SU-DHL-6 (cell line): ENCODE measurements around the gene NIPSNAP2.

Experiments used
- H2AFZ ChIP-seq: fragments of 200-600 bp; sonication (generic); 2 replicates; pipeline ENCODE4 v1.6.1; 2014; ENCODE audit warnings: low read depth, mild to moderate bottlenecking, moderate library complexity, mixed read lengths, antibody characterized with exemption, low read length; ENCODE audit not compliant: severe bottlenecking
- H3F3A ChIP-seq: fragments of 200-600 bp; shearing (Covaris generic); 2 replicates; pipeline ENCODE4 v1.6.0; 2016; ENCODE audit warnings: antibody characterized with exemption, mild to moderate bottlenecking; ENCODE audit not compliant: insufficient read depth
- H3K27ac ChIP-seq: fragments of 200-600 bp; sonication (generic); 2 replicates; pipeline ENCODE4 v1.5.1; 2016; ENCODE audit warnings: low read depth, mild to moderate bottlenecking, low read length, moderate library complexity, mixed read lengths
- H3K27me3 ChIP-seq: fragments of 200-600 bp; sonication (generic), shearing (Covaris generic); 2 replicates; pipeline ENCODE4 v1.6.0; 2014; ENCODE audit warnings: mild to moderate bottlenecking, low read length
- H3K36me3 ChIP-seq: fragments of 200-600 bp; sonication (generic); 2 replicates; pipeline ENCODE4 v1.6.1; 2014; ENCODE audit warnings: mild to moderate bottlenecking, low read length, mixed read lengths
- H3K4me2 ChIP-seq: fragments of 300-600, 200-600 bp; shearing (Covaris generic), sonication (generic); 2 replicates; pipeline ENCODE4 v1.6.0; 2014; ENCODE audit warnings: low read length, low read depth, mild to moderate bottlenecking; ENCODE audit not compliant: poor library complexity, severe bottlenecking
- H3K4me3 ChIP-seq: fragments of 200-600 bp; sonication (generic); 2 replicates; pipeline ENCODE4 v1.5.1; 2014; ENCODE audit warnings: antibody characterized with exemption, low read length, mild to moderate bottlenecking, mixed read lengths; ENCODE audit not compliant: insufficient read depth, poor library complexity, severe bottlenecking
- H3K79me2 ChIP-seq: fragments of 200-600 bp; sonication (generic); 2 replicates; pipeline ENCODE4 v1.6.1; 2014; ENCODE audit warnings: mild to moderate bottlenecking, low read length, moderate library complexity; ENCODE audit not compliant: insufficient read depth
- H3K9ac ChIP-seq: fragments of 200-600 bp; sonication (generic); 2 replicates; pipeline ENCODE4 v1.7.0; 2014; ENCODE audit warnings: mild to moderate bottlenecking, low read length
- H3K9me2 ChIP-seq: fragments of 200-600 bp; sonication (generic); replicated peaks from 2 replicates; pipeline ENCODE4 v1.6.1; 2014; ENCODE audit warnings: low read length; ENCODE audit not compliant: insufficient read depth
- H3K9me3 ChIP-seq: fragments of 200-600 bp; sonication (generic); 2 replicates; pipeline ENCODE4 v1.6.1; 2014; ENCODE audit warnings: low read length, mixed read lengths; ENCODE audit not compliant: insufficient read depth
- H4K20me1 ChIP-seq: fragments of 200-600 bp; sonication (generic); 2 replicates; pipeline ENCODE4 v1.6.1; 2014; ENCODE audit warnings: low read depth, mild to moderate bottlenecking, antibody characterized with exemption, low read length, moderate library complexity, mixed read lengths
- EZH2phosphoT487 ChIP-seq: fragments of 200-600 bp; sonication (generic), shearing (Covaris generic); conservative IDR thresholded peaks from 2 replicates; pipeline ENCODE4 v1.6.1; 2018; ENCODE audit warnings: mild to moderate bottlenecking, antibody characterized with exemption, low read length, moderate library complexity, mixed read lengths
- TF ChIP-seq, protein P1 (sequence below): fragments of 200-600 bp; sonication (generic); IDR thresholded peaks from one replicate; pipeline ENCODE4 v1.5.1; 2017; ENCODE audit warnings: antibody characterized with exemption, mild to moderate bottlenecking, low read length, moderate library complexity; ENCODE audit not compliant: insufficient read depth, poor library complexity, severe bottlenecking

Gene NIPSNAP2

DNA sequence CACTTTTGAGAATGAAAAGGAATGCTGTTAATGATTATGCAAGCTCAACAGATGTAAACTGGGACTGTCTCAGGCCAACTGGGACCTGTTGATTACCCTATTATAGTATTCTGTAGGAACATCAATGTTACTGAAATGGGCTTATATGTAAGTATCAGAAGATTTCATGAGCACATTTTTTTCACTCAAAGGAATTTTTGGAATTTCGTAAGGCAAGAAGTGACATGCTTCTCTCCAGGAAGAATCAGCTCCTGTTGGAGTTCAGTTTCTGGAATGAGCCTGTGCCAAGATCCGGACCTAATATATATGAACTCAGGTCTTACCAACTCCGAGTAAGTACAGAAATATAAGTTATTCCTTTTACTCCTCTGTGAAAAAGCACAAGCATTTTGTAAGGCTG is 19.2 kb downstream of the NIPSNAP2 start:
- H3K79me2 ChIP-seq = no peaks in the 10 kb centered on the region
- no peak overlapping the region for H3K4me3 ChIP-seq
- peaks cover 9% of the 10 kb centered on the region; the same call in 1 of the 2 replicates for H3K36me3 ChIP-seq
- H3F3A ChIP-seq = no peaks in the 10 kb centered on the region
- H3K9me3 ChIP-seq = no peaks in the 10 kb centered on the region
- H3K27ac ChIP-seq = no peak overlapping the region
- H3K27me3 ChIP-seq = no peaks in the 10 kb centered on the region
- H4K20me1 ChIP-seq = no peaks in the 10 kb centered on the region
- no peak for TF ChIP-seq EZH2phosphoT487
- TF ChIP-seq, protein P1, sequence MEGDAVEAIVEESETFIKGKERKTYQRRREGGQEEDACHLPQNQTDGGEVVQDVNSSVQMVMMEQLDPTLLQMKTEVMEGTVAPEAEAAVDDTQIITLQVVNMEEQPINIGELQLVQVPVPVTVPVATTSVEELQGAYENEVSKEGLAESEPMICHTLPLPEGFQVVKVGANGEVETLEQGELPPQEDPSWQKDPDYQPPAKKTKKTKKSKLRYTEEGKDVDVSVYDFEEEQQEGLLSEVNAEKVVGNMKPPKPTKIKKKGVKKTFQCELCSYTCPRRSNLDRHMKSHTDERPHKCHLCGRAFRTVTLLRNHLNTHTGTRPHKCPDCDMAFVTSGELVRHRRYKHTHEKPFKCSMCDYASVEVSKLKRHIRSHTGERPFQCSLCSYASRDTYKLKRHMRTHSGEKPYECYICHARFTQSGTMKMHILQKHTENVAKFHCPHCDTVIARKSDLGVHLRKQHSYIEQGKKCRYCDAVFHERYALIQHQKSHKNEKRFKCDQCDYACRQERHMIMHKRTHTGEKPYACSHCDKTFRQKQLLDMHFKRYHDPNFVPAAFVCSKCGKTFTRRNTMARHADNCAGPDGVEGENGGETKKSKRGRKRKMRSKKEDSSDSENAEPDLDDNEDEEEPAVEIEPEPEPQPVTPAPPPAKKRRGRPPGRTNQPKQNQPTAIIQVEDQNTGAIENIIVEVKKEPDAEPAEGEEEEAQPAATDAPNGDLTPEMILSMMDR = no peak
- no peak overlapping the region for H3K9ac ChIP-seq
- no peak overlapping the region for H2AFZ ChIP-seq
- no peaks in the 10 kb centered on the region for H3K9me2 ChIP-seq
- no peak overlapping the region for H3K4me2 ChIP-seq

DNA sequence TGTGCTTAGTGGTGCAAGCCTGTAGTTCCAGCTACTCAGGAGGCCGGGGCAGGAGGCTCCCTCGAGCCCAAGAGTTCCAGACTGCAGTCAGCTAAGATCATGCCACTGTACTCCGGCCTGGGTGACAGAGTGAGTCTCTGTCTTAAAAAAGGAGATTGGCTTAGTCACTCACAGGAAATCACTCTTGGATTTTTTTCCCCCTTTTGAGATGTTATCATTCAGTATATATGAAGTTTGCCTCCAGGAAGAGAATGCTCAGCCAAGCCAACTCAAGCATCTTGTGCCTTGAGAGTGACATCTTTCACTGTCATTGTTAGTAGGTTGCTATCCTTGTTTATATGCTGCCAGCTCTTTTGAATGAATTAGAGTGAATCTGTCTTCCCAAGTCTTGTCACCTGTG is 28.0 kb downstream of the NIPSNAP2 start:
- Histone ChIP-seq H2AFZ (no peak overlapping the region), H3K27ac (no peak overlapping the region), H3K27me3 (no peaks in the 10 kb centered on the region), H3K4me2 (no peak overlapping the region), H3F3A (no peaks in the 10 kb centered on the region), H4K20me1 (no peaks in the 10 kb centered on the region), H3K79me2 (no peaks in the 10 kb centered on the region), H3K9me2 (no peaks in the 10 kb centered on the region), H3K9me3 (no peaks in the 10 kb centered on the region), H3K36me3 (no peaks in the 10 kb centered on the region), H3K9ac (no peak overlapping the region), H3K4me3 (no peak overlapping the region)
- TF ChIP-seq EZH2phosphoT487 = no peak
- TF ChIP-seq, protein P1 = no peak

DNA sequence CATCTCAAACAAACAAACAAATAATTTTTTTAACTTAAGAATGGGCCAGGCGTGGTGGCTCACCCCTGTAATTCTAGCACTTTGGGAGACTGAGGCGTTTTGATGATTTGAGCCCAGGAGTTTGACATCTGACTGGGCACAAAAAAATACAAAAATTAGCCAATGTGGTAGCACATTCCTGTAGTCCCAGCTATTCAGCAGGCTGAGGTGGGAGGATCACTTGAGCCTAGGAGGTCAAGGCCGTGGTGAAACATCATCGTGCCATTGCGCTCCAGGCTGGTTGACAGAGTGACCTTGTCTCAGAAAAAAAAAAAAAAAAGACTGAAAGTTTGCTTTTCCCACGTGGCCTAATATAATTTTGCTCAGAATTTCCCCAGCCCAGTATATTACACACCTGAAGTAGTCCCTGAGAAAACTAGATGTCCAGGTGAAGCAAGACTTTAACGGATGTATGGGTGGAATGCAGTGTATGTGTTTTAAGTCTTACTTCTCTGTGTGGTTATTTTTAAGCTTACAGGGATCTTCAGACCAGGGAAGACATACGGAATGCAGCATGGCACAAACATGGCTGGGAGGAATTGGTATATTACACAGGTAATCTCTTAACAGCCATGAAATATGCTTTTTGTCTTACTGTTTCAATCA is 32.6 kb downstream of the NIPSNAP2 start:
- H3K9me3 ChIP-seq = no peaks in the 10 kb centered on the region
- no peaks in the 10 kb centered on the region for H3K79me2 ChIP-seq
- no peak overlapping the region for H2AFZ ChIP-seq
- no peaks in the 10 kb centered on the region for H3F3A ChIP-seq
- H3K27ac ChIP-seq = no peak overlapping the region
- TF ChIP-seq, protein P1 = no peak
- no peak for TF ChIP-seq EZH2phosphoT487
- H4K20me1 ChIP-seq = no peaks in the 10 kb centered on the region
- H3K9me2 ChIP-seq = no peaks in the 10 kb centered on the region
- no peak overlapping the region for H3K4me2 ChIP-seq
- no peak overlapping the region for H3K4me3 ChIP-seq
- no peak overlapping the region for H3K9ac ChIP-seq
- H3K27me3 ChIP-seq = no peaks in the 10 kb centered on the region
- no peaks in the 10 kb centered on the region for H3K36me3 ChIP-seq
